Middle frontal gyrus (tissue), 1 donor: ENCODE results near the gene GLYAT.

ENCODE experiments used
- DNase-seq: peaks from one replicate; pipeline ENCODE4 v3.0.0-alpha.2; 2015; ENCODE audit warnings: low spot score; ENCODE audit errors: extremely low spot score

The GLYAT gene, protein sequence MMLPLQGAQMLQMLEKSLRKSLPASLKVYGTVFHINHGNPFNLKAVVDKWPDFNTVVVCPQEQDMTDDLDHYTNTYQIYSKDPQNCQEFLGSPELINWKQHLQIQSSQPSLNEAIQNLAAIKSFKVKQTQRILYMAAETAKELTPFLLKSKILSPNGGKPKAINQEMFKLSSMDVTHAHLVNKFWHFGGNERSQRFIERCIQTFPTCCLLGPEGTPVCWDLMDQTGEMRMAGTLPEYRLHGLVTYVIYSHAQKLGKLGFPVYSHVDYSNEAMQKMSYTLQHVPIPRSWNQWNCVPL

GRCh38 chr11:58731819-58732218, at the start of gene GLYAT:
Gene GLYAT, minus strand, starts transcription at chr11:58731943. Its CDS starts 7,447 bp downstream, at chr11:58724496.
- DNase-seq: no peak

DNA sequence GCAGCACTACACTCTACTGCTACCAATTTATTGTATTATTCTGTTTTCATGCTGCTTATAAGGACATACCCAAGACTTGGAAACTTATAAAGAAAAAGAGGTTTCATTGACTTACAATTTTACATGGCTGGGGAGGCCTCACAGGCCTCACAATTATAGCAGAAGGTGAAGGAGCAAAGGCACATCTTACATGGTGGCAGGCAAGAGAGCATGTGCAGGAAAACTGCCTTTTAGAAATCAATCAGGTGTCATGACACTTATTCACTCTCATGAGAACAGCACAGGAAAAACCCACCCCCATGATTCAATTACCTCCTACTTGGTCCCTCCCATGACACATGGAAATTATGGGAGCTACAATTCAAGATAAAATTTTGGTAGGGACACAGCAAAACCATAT, 49.6 kb upstream of the GLYAT start:
- DNase-seq: no peak

GRCh38 chr11:58780578-58780977, 48.8 kb upstream of the GLYAT start:
- no peak for DNase-seq

- DNase-seq: no peak
Observed at GRCh38 chr11:58776891-58777710, 45.4 kb upstream of the GLYAT start.

DNA sequence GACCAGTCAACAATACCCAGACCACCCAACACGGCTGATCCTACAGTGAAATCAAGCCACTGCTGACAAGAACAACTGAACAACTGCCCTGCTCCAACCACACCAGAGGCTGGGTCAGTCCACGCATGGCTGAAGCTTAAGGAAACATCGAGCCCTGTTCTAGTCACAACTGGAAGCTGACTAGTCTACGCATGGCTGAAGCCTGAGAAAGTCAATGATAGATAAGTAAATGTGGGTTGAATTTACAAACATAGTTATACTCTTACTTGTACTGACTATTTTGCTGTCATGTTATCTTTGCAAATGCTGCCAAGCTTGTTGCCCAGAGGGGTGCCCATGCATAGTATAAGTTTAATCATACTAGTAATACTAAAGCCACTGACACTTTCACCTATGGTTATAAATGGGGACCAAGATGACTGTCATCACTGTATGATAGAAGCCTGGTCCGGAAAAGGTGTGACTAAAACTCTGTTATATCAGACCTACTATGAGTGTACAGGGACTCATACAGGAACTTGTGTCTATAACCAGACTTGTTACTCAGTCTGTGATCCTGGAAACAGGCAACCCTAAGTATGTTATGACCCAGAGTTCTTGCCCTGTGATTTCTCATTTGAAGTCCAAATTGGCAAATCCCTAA, 43.4 kb upstream of the GLYAT start:
- DNase-seq: no peak

DNA sequence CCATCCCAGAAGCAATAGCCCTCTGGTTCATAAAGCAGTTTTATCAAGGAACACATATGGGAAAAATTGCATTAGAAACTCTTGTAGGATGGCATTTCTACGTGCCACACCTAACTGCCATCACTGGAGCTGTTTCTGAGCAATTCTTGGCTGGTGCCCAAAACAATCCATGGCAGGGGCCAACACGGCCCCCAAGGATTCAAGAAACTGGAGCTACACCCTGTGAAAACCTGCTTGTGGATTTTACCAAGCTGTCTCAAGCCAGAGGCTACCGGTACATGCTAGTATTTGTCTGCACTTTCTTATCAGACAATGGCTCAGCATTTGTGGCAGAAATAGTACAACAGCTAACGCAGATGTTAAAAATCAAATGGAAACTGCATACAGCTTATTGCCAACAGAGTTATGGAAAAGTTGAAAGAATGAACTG, 42.4 kb upstream of the GLYAT start:
- DNase-seq: no peak

GRCh38 chr11:58773337-58773736, 41.6 kb upstream of the GLYAT start:
- no peak for DNase-seq

GRCh38 chr11:58772329-58773285, 40.9 kb upstream of the GLYAT start:
- DNase-seq: no peak

DNA sequence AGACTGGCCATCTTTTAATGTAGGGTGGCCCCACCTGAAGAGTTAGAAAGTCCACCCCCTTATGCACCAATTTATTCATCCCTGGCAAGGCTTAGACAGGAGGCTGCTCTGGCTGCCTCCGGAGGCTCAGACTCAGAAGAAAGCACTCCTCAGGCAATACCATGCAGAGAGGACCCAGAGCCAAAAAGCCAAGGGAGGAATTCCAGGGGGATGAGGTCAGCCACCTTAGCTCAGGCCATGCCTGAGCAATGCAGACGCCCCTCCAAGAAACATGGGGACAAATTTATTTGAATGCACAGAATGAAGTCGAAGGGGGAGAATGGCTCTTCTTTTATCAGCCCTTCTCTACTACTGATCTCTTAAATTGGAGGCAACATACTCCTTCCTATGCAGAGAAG, 39.7 kb upstream of the GLYAT start:
- no peak for DNase-seq

- no peak for DNase-seq
Observed at GRCh38 chr11:58770627-58771457, 39.1 kb upstream of the GLYAT start.

GRCh38 chr11:58770166-58770565, 38.4 kb upstream of the GLYAT start:
- DNase-seq: no peak

DNA sequence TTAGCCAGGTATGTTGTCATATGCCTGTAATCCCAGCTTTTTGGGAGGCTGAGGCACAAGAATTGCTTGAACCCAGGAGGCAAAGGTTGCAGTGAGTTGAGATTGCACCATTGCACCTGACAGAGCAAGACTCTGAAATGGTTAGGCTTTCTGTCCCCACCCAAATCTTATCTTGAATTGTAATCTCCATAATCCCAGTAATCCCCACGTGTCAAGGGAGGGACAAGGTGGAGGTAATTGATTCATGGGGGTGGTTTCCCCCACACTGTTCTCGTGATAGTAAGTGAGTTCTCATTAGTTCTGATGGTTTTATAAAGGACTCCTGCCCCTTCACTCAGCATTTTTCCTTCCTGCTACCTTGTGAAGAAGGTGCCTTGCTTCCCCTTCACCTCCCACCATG, 37.6 kb upstream of the GLYAT start:
- DNase-seq: no peak

GRCh38 chr11:58768137-58768536, 36.4 kb upstream of the GLYAT start:
- no peak for DNase-seq

DNA sequence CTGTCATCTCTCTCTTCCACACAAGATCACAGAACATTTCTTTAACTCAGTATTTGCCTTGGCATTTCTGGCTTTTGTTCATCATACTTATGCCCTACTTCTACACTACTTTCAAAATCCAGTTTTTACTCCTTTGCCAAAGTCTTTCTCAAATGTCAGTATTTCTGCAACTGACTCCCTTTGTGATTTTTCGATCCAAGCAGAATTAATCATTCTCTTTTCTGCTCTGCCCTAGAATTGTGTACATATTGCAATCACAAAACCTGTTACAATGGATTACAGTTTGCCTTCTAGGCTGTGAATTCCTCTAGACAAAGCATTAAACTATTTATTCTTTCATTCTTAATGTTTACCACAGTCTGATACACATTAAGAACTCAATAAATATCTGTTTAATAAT, 33.3 kb upstream of the GLYAT start:
- DNase-seq: no peak

- no peak for DNase-seq
Observed at GRCh38 chr11:58763120-58763490, 31.4 kb upstream of the GLYAT start.

GRCh38 chr11:58762284-58763119, 30.8 kb upstream of the GLYAT start:
- DNase-seq: no peak

- DNase-seq: no peak
Observed at GRCh38 chr11:58757439-58757838, 25.7 kb upstream of the GLYAT start.

GRCh38 chr11:58745705-58746364, 14.1 kb upstream of the GLYAT start:
- DNase-seq: no peak
